Activated CD8-positive, alpha-beta memory T cell treated with anti-CD3 and anti-CD28 coated beads, Interleukin-2, amount 50 U/mL, for 24 hours (primary cell): Measurements from ENCODE around the gene TMPRSS13.

Experiments used
- DNase-seq: peaks from one replicate; pipeline ENCODE4 v3.0.0-alpha.2; 2020; ENCODE audit errors: extremely low read depth

TMPRSS13 gene

GRCh38 chr11:117892651-117893050 lies 36.6 kb downstream of the TMPRSS13 start:
- no peak for DNase-seq

DNA sequence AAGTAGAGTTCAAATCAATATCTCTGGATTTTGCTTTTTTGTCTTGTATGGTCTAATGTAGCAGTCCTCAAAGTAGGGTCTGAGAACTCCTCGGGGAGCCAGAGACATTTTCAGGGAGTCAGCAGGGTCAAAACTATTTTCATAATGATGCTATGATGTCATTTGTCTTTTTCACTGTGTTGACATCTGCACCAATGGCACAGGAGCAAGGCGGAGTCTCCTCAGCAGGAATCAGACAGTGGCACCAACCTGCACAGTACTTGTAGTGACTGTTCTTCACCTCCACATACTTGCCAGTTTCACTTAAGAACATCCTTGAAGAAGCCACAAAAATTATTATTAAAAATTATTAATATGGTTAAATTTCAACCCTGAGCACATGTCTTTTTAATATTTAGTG lies 37.8 kb downstream of the TMPRSS13 start:
- DNase-seq: no peak

GRCh38 chr11:117888139-117888566 lies 41.0 kb downstream of the TMPRSS13 start:
- DNase-seq: no peak

DNA sequence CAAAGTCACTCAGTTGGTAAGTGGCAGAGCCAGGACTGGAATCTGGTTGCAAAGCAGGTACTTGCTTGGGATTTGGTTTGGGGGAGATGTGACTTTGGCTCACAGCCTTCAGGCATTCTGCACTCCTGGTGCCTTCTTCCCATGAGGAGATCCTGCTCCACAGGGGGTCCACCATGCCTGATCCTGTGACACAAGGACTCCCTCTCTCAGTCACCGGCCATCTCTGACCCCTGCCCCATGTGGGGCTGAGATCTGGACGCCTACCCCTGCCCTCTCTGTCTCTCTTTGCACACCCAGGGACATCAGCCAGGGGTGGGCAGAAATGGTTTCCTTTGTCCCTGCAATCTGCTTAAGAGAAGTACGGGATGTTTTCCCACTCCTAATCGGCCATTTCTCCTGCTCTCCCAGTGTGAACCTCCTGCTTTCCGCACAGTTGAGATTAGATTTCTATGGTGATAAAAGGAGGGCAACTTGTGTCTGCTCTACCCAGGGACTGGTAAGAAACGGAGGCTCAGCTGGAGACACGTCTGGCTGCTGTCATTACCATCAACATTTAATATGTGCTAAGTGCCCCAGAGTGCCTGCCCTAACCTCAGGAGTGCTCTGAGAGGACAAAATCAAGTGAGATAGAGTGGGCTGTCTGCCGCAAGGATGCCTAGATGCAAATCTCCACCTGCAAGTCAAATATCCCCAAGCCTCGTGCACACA lies 41.6 kb downstream of the TMPRSS13 start:
- DNase-seq: no peak

DNA sequence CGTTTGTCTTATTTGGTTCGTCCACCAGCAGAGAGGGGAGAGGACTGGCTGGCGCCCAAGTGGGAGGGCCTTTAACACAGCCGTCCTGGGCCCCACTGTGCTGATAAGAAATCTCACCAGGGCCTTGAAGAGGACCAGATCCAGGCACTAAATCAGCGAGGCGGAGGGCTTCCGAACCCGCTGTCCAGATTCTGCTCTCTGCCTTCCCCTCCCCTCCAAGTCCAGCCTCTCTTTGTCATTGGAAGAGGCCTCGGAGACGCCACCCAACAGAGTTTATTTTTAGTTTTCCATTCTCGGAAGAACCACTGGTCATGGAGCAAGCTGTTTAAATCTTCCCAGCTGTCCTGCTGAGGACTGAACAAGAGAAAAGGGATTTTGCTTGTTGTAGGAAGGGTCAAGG lies 43.4 kb downstream of the TMPRSS13 start:
- no peak for DNase-seq

GRCh38 chr11:117884994-117885393 lies 44.2 kb downstream of the TMPRSS13 start:
- no peak for DNase-seq

GRCh38 chr11:117883063-117883462 lies 46.1 kb downstream of the TMPRSS13 start:
- no peak for DNase-seq

- DNase-seq: no peak
These were observed 46.8 kb downstream of the TMPRSS13 start for GRCh38 chr11:117882311-117882905.

DNA sequence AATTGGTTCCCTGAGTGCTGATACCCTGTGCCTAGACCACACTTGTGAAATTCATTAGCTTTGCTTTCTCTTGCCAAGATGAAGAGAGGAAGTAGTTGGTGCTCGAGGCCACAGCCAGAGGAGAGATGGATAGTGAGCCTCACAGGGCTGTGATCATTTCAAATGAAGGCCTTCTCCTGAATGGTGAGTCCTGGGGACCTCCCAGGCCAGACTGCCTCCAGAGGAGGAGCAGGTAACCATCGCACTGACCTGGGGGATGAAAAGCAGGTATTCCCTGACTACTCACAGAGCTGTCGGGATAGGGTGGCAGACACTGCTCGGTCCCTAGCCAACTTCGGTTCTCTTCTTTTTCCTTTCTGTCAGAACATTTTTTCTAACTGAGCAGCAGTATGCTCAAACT lies 48.0 kb downstream of the TMPRSS13 start:
- no peak for DNase-seq

- no peak for DNase-seq
These were observed 49.4 kb downstream of the TMPRSS13 start for GRCh38 chr11:117879516-117880480.

- no peak for DNase-seq
These were observed 50.2 kb downstream of the TMPRSS13 start for GRCh38 chr11:117878939-117879475.

- no peak for DNase-seq
These were observed 50.8 kb downstream of the TMPRSS13 start for GRCh38 chr11:117878314-117878938.

DNA sequence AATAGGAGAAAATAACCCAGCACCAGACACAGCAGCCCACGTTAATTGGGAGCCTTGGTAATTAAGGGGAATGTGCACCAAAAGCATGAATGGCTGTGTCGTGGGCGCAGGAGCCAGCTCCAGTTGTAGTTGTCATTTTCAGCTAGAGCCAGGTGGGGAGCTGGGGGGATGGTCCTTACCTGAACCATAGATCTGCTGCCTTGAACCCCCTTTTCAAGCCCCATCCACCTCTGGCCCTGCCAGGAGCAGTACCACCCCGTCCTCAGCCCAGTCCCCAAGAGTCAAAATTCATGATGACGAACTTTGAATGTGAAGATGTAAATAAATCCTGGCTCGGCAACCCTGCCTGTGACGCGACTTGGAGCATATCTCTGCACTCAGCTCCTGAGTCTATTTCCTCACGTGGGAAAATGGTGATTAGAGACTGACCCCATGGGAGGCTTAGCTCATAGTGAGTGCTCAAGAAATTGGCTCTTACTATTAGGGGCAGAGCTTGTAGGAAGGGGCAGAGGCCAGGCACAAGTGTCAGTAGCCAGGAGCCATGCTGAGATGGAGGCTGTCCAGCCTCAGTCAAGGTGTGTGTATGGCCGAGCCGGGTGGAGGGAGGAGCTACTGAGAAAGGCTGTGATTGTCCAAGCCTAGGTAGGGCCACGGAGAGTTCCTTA lies 52.0 kb downstream of the TMPRSS13 start:
- no peak for DNase-seq

GRCh38 chr11:117876341-117877119 lies 52.7 kb downstream of the TMPRSS13 start, which contains the start of gene FXYD6:
Gene FXYD6, minus strand, starts transcription at chr11:117876658. Its CDS starts 33,882 bp downstream, at chr11:117842776.
- DNase-seq: no peak

GRCh38 chr11:117876059-117876340 lies 53.2 kb downstream of the TMPRSS13 start:
- no peak for DNase-seq

GRCh38 chr11:117875382-117876058 lies 53.7 kb downstream of the TMPRSS13 start:
- DNase-seq: no peak

- DNase-seq: no peak
These were observed 54.3 kb downstream of the TMPRSS13 start for GRCh38 chr11:117874910-117875381.

- DNase-seq: no peak
These were observed 54.8 kb downstream of the TMPRSS13 start for GRCh38 chr11:117874253-117874909.

DNA sequence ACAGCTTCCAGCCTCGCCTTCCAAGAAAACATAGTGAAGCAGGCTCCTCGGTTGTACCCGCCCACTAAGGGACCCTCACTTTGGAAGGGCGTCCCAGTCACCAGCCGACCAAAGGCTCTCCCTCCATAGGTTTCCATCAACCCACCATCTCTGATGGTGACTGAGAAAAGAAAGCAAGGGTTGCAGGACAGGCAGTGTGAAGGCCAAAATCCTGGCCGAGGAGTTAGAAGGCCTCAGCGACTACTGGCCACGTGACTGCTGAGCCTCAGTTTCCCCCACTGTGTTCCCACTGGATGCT lies 55.4 kb downstream of the TMPRSS13 start:
- DNase-seq: no peak
